Ishikawa (cell line): Measurements from ENCODE around the gene ATG4C.

Source experiments
- CEBPB ChIP-seq: IDR thresholded peaks from 2 replicates; pipeline ENCODE4 v1.6.1; 2012
- EGR1 ChIP-seq: IDR thresholded peaks from 2 replicates; pipeline ENCODE4 v1.6.1; 2012
- EP300 ChIP-seq: IDR thresholded peaks from 2 replicates; pipeline ENCODE4 v1.6.1; 2012; ENCODE audit warnings: borderline replicate concordance
- FOXM1 ChIP-seq: IDR thresholded peaks from 2 replicates; pipeline ENCODE4 v1.6.1; 2012; ENCODE audit warnings: low read depth, borderline replicate concordance
- MAX ChIP-seq: IDR thresholded peaks from 2 replicates; pipeline ENCODE4 v1.6.1; 2012
- NFIC ChIP-seq: IDR thresholded peaks from 2 replicates; pipeline ENCODE4 v1.6.1; 2012
- RAD21 ChIP-seq: IDR thresholded peaks from 2 replicates; pipeline ENCODE4 v1.6.1; 2012; ENCODE audit warnings: low read depth
- REST ChIP-seq: IDR thresholded peaks from 2 replicates; pipeline ENCODE4 v1.6.1; 2012; ENCODE audit warnings: low read depth, mild to moderate bottlenecking
- TAF1 ChIP-seq: IDR thresholded peaks from 2 replicates; pipeline ENCODE4 v1.6.1; 2012; ENCODE audit warnings: low read depth, mild to moderate bottlenecking
- TCF12 ChIP-seq: IDR thresholded peaks from 2 replicates; pipeline ENCODE4 v1.6.1; 2012; ENCODE audit warnings: low read depth
- TEAD4 ChIP-seq: IDR thresholded peaks from 2 replicates; pipeline ENCODE4 v1.6.1; 2012
- USF1 ChIP-seq: IDR thresholded peaks from 2 replicates; pipeline ENCODE4 v1.6.1; 2012
- YY1 ChIP-seq: IDR thresholded peaks from 2 replicates; pipeline ENCODE4 v1.6.1; 2012; ENCODE audit warnings: low read depth

GRCh38 chr1:62794053-62794452, 10.1 kb downstream of the ATG4C start:
- TF ChIP-seq MAX (no peak), YY1 (no peak), USF1 (no peak), TEAD4 (no peak), RAD21 (no peak), CEBPB (no peak), TAF1 (no peak), FOXM1 (no peak), EP300 (no peak), REST (no peak), TCF12 (no peak), NFIC (no peak), EGR1 (no peak)
